DMS79 (cell line): Measurements from ENCODE around the gene FBXO31.
"Not testable (repeated sequence)": the region's sequence is repeated elsewhere in the genome, so short reads cannot be mapped to it uniquely, and the experiment has no call there.

Source experiments
- DNase-seq: peaks from one replicate; lab custom pipeline; 2025; lab: John Stamatoyannopoulos, UW

FBXO31 gene

GRCh38 chr16:87410968-87411367 lies 27.4 kb upstream of the FBXO31 start:
- DNase-seq = no peak

GRCh38 chr16:87410530-87410929 lies 27.0 kb upstream of the FBXO31 start:
- no peak for DNase-seq

GRCh38 chr16:87409781-87410180 lies 26.2 kb upstream of the FBXO31 start:
- DNase-seq = no peak

GRCh38 chr16:87409153-87409552 lies 25.6 kb upstream of the FBXO31 start:
- DNase-seq = no peak

GRCh38 chr16:87407511-87408112 lies 24.0 kb upstream of the FBXO31 start:
- no peak for DNase-seq

- DNase-seq = no peak
Measured at GRCh38 chr16:87406495-87407088, 23.0 kb upstream of the FBXO31 start.

GRCh38 chr16:87404764-87405625 lies 21.4 kb upstream of the FBXO31 start:
- no peak for DNase-seq

- DNase-seq = no peak
Measured at GRCh38 chr16:87395181-87395842, 11.7 kb upstream of the FBXO31 start.

GRCh38 chr16:87393680-87394055 lies 10.1 kb upstream of the FBXO31 start:
- DNase-seq = no peak

GRCh38 chr16:87392821-87393679 lies 9.5 kb upstream of the FBXO31 start:
- DNase-seq = no peak

- peak; percentile 58 for DNase-seq
Measured at GRCh38 chr16:87391950-87392820, 8.6 kb upstream of the FBXO31 start, which contains the start of gene MAP1LC3B. Gene MAP1LC3B (plus strand): TSS chr16:87392336. CDS start chr16:87392428, 92 bp downstream.

- DNase-seq = no peak
Measured at GRCh38 chr16:87391324-87391949, 7.9 kb upstream of the FBXO31 start.

- no peak for DNase-seq
Measured at GRCh38 chr16:87390641-87391323, 7.2 kb upstream of the FBXO31 start.

- DNase-seq = not testable (repeated sequence)
Measured at GRCh38 chr16:87389914-87390313, 6.3 kb upstream of the FBXO31 start.

GRCh38 chr16:87389245-87389644 lies 5.7 kb upstream of the FBXO31 start:
- no peak for DNase-seq

GRCh38 chr16:87388818-87389134 lies 5.2 kb upstream of the FBXO31 start:
- DNase-seq = no peak

- peak; percentile 94 for DNase-seq
Measured at GRCh38 chr16:87387942-87388817, 4.6 kb upstream of the FBXO31 start.

- not testable (repeated sequence) for DNase-seq
Measured at GRCh38 chr16:87384875-87385167, 1.2 kb upstream of the FBXO31 start.
